PFSK-1 (cell line): Measurements from ENCODE around the gene RIPK1.

Source experiments
- POLR2AphosphoS5 ChIP-seq: IDR thresholded peaks from 2 replicates; pipeline ENCODE4 v1.6.1; 2012; ENCODE audit warnings: low read depth, mild to moderate bottlenecking, control low read depth, low read length, moderate library complexity
- TAF1 ChIP-seq: IDR thresholded peaks from 2 replicates; pipeline ENCODE4 v1.6.1; 2012; ENCODE audit warnings: low read length, control low read depth, borderline replicate concordance; ENCODE audit not compliant: insufficient read depth

DNA sequence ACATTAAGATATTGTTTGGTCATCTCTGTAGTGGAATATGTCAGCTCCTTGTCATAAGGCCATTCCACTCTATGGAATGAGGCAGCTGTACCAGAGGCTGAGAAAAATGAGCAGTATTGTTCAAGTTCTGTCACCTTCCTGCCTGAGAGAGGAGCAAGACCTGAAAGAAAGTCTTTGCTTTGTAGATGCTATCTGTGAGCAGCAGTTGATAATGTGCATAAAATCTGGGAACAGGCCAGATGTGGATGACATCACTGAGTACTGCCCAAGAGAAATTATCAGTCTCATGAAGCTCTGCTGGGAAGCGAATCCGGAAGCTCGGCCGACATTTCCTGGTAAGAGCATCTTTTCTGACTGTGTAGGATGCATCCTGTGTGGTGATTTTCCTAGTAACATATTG, 16.8 kb downstream of the RIPK1 start:
- no peak for TF ChIP-seq POLR2AphosphoS5
- TF ChIP-seq TAF1 = no peak
